Activated CD4-positive, alpha-beta T cell treated with anti-CD3 and anti-CD28 coated beads, Interleukin-2, amount 10 ng/mL, durations not matched to agents 24 days and 14 days (primary cell): ENCODE results near the gene SMIM14. TPM values are rescaled to one million over a fixed set of nuclear protein-coding genes. Genes with fewer than 3 reads are reported as not detected.
"Not testable (repeated sequence)": the region's sequence is repeated elsewhere in the genome, so short reads cannot be mapped to it uniquely, and the experiment has no call there.

ENCODE experiments used
- DNase-seq: peaks from one replicate; pipeline ENCODE4 v3.0.0; 2022
- H3K27ac Mint-ChIP-seq: one replicate; pipeline ENCODE4 v1.8.0; 2022; ENCODE audit warnings: mild to moderate bottlenecking, mixed read lengths
- H3K27me3 Mint-ChIP-seq: one replicate; pipeline ENCODE4 v1.8.0; 2022; ENCODE audit warnings: mixed read lengths
- H3K36me3 Mint-ChIP-seq: one replicate; pipeline ENCODE4 v1.8.0; 2022; ENCODE audit warnings: low read depth, mild to moderate bottlenecking, mixed read lengths
- H3K4me1 Mint-ChIP-seq: one replicate; pipeline ENCODE4 v1.8.0; 2021; ENCODE audit warnings: mixed read lengths
- H3K4me3 Mint-ChIP-seq: one replicate; pipeline ENCODE4 v1.8.0; 2022; ENCODE audit warnings: mild to moderate bottlenecking, moderate library complexity, mixed read lengths
- H3K9me3 Mint-ChIP-seq: one replicate; pipeline ENCODE4 v1.8.0; 2021; ENCODE audit warnings: mixed read lengths
- intact Hi-C: fragments of 100-400 bp; cut with micrococcal nuclease; formaldehyde crosslinking; loops from one replicate; pipeline ENCODE4 v1.15.1; 2023
- total RNA-seq: library from RNA; stranded (reverse); gene quantifications from 2 replicates; pipeline ENCODE4 v1.2.3, GENCODE V29; 2022

Gene SMIM14
- total RNA-seq, 1 donor from 2014 or later = 1.0 TPM

GRCh38 chr4:39555472-39555871 is 83.2 kb downstream of the SMIM14 start:
- Mint-ChIP-seq H3K36me3 (no peaks in the 10 kb centered on the region), H3K9me3 (no peaks in the 10 kb centered on the region), H3K4me3 (no peak overlapping the region), H3K4me1 (no peaks in the 10 kb centered on the region), H3K27me3 (no peaks in the 10 kb centered on the region), H3K27ac (no peak overlapping the region)
- no peak for DNase-seq
- intact Hi-C loops = no loop called here

GRCh38 chr4:39548425-39549067 is 90.1 kb downstream of the SMIM14 start:
- H3K27me3 Mint-ChIP-seq = peaks cover 2% of the 10 kb centered on the region
- H3K36me3 Mint-ChIP-seq = no peaks in the 10 kb centered on the region
- H3K9me3 Mint-ChIP-seq = no peaks in the 10 kb centered on the region
- DNase-seq = no peak
- intact Hi-C loops = no loop called here
- no peaks in the 10 kb centered on the region for H3K4me1 Mint-ChIP-seq
- H3K4me3 Mint-ChIP-seq = no peak overlapping the region
- no peak overlapping the region for H3K27ac Mint-ChIP-seq

- H3K9me3 Mint-ChIP-seq = no peaks in the 10 kb centered on the region
- H3K4me3 Mint-ChIP-seq = no peak overlapping the region
- no peaks in the 10 kb centered on the region for H3K4me1 Mint-ChIP-seq
- no peak for DNase-seq
- no peak overlapping the region for H3K27ac Mint-ChIP-seq
- peaks cover 2% of the 10 kb centered on the region for H3K27me3 Mint-ChIP-seq
- no peaks in the 10 kb centered on the region for H3K36me3 Mint-ChIP-seq
- intact Hi-C loops = no loop called here
Measured at GRCh38 chr4:39544580-39545315, 93.9 kb downstream of the SMIM14 start.

- DNase-seq, H3K4me3 Mint-ChIP-seq, intact Hi-C loops, H3K36me3 Mint-ChIP-seq, H3K9me3 Mint-ChIP-seq, H3K4me1 Mint-ChIP-seq, H3K27me3 Mint-ChIP-seq, H3K27ac Mint-ChIP-seq: not testable (repeated sequence)
Measured at GRCh38 chr4:39544080-39544479, 94.6 kb downstream of the SMIM14 start.

- Mint-ChIP-seq H3K9me3 (no peaks in the 10 kb centered on the region), H3K4me3 (no peak overlapping the region), H3K4me1 (no peaks in the 10 kb centered on the region), H3K36me3 (no peaks in the 10 kb centered on the region), H3K27me3 (peaks cover 2% of the 10 kb centered on the region), H3K27ac (no peak overlapping the region)
- intact Hi-C loops = no loop called here
- no peak for DNase-seq
Measured at GRCh38 chr4:39543034-39543433, 95.6 kb downstream of the SMIM14 start.

- no peaks in the 10 kb centered on the region for H3K36me3 Mint-ChIP-seq
- H3K4me3 Mint-ChIP-seq = no peak overlapping the region
- no peak overlapping the region for H3K27ac Mint-ChIP-seq
- no peaks in the 10 kb centered on the region for H3K9me3 Mint-ChIP-seq
- peaks cover 2% of the 10 kb centered on the region for H3K27me3 Mint-ChIP-seq
- intact Hi-C loops = no loop called here
- no peak for DNase-seq
- no peaks in the 10 kb centered on the region for H3K4me1 Mint-ChIP-seq
Measured at GRCh38 chr4:39542611-39543012, 96.1 kb downstream of the SMIM14 start.

GRCh38 chr4:39541987-39542610 is 96.6 kb downstream of the SMIM14 start:
- no peak overlapping the region for H3K27ac Mint-ChIP-seq
- no peaks in the 10 kb centered on the region for H3K9me3 Mint-ChIP-seq
- no peaks in the 10 kb centered on the region for H3K36me3 Mint-ChIP-seq
- no peaks in the 10 kb centered on the region for H3K4me1 Mint-ChIP-seq
- no peak for DNase-seq
- intact Hi-C loops = no loop called here
- H3K4me3 Mint-ChIP-seq = no peak overlapping the region
- H3K27me3 Mint-ChIP-seq = peaks cover 2% of the 10 kb centered on the region

- intact Hi-C loops = no loop called here
- H3K4me1 Mint-ChIP-seq = no peaks in the 10 kb centered on the region
- H3K27ac Mint-ChIP-seq = no peak overlapping the region
- H3K27me3 Mint-ChIP-seq = no peaks in the 10 kb centered on the region
- H3K4me3 Mint-ChIP-seq = no peak overlapping the region
- peaks cover 4% of the 10 kb centered on the region for H3K9me3 Mint-ChIP-seq
- DNase-seq = no peak
- H3K36me3 Mint-ChIP-seq = peaks cover 6% of the 10 kb centered on the region
Measured at GRCh38 chr4:39539089-39539611, 99.5 kb downstream of the SMIM14 start.

GRCh38 chr4:39533541-39533940 is 105.1 kb downstream of the SMIM14 start:
- intact Hi-C loops = no loop called here
- Mint-ChIP-seq H3K4me1 (peaks cover under 1% of the 10 kb centered on the region), H3K36me3 (peaks cover 28% of the 10 kb centered on the region), H3K4me3 (no peak overlapping the region), H3K27me3 (no peaks in the 10 kb centered on the region), H3K27ac (no peak overlapping the region), H3K9me3 (peaks cover 25% of the 10 kb centered on the region)
- DNase-seq = no peak

GRCh38 chr4:39532237-39532636 is 106.4 kb downstream of the SMIM14 start:
- H3K27ac Mint-ChIP-seq, H3K4me1 Mint-ChIP-seq, H3K4me3 Mint-ChIP-seq, DNase-seq, intact Hi-C loops, H3K27me3 Mint-ChIP-seq: not testable (repeated sequence)
- peaks cover 28% of the 10 kb centered on the region for H3K36me3 Mint-ChIP-seq
- peaks cover 25% of the 10 kb centered on the region for H3K9me3 Mint-ChIP-seq

GRCh38 chr4:39530682-39531081 is 108.0 kb downstream of the SMIM14 start:
- no peak for DNase-seq
- Mint-ChIP-seq H3K9me3 (peaks cover 25% of the 10 kb centered on the region), H3K36me3 (peaks cover 27% of the 10 kb centered on the region), H3K27me3 (no peaks in the 10 kb centered on the region), H3K4me3 (no peak overlapping the region), H3K4me1 (peaks cover 18% of the 10 kb centered on the region), H3K27ac (no peak overlapping the region)
- intact Hi-C loops = no loop called here

- Mint-ChIP-seq H3K36me3 (peaks cover 27% of the 10 kb centered on the region), H3K27ac (no peak overlapping the region), H3K9me3 (peaks cover 25% of the 10 kb centered on the region), H3K27me3 (no peaks in the 10 kb centered on the region), H3K4me3 (no peak overlapping the region), H3K4me1 (peaks cover 20% of the 10 kb centered on the region)
- intact Hi-C loops = loop anchor here (5.0 to 10.0 kb wide), 3 partner anchors 448 to 1215 kb away; partner anchors contain the start of genes N4BP2 and PDS5A
- no peak for DNase-seq
Measured at GRCh38 chr4:39529534-39529933, 109.1 kb downstream of the SMIM14 start.

GRCh38 chr4:39528061-39528465 is 110.6 kb downstream of the SMIM14 start:
- DNase-seq = no peak
- Mint-ChIP-seq H3K4me1 (peaks cover 20% of the 10 kb centered on the region), H3K4me3 (peak overlapping the region; percentile 98), H3K27ac (peak overlapping the region; percentile 46), H3K36me3 (peaks cover 24% of the 10 kb centered on the region), H3K9me3 (peaks cover 21% of the 10 kb centered on the region), H3K27me3 (no peaks in the 10 kb centered on the region)
- intact Hi-C loops = loop anchor here (5.0 to 10.0 kb wide), 3 partner anchors 449 to 1213 kb away; partner anchors contain the start of genes N4BP2 and PDS5A
